IPS-15b (cell line): ENCODE measurements around the gene PLEKHS1.

Experiments used
- H3K27me3 ChIP-seq: one replicate; pipeline ENCODE4 v1.6.1; 2013; ENCODE audit warnings: low read length; ENCODE audit not compliant: control insufficient read depth, insufficient read depth
- H3K36me3 ChIP-seq: one replicate; pipeline ENCODE4 v1.6.1; 2013; ENCODE audit warnings: low read length; ENCODE audit not compliant: control insufficient read depth, insufficient read depth
- H3K4me1 ChIP-seq: one replicate; pipeline ENCODE4 v1.6.1; 2013; ENCODE audit warnings: mild to moderate bottlenecking, low read length; ENCODE audit not compliant: control insufficient read depth, insufficient read depth
- H3K4me3 ChIP-seq: one replicate; pipeline ENCODE4 v1.5.1; 2013; ENCODE audit warnings: low read depth, low read length
- H3K9ac ChIP-seq: one replicate; pipeline ENCODE4 v1.6.1; 2013; ENCODE audit warnings: low read depth, mild to moderate bottlenecking, low read length
- H3K9me3 ChIP-seq: one replicate; pipeline ENCODE4 v1.6.1; 2013; ENCODE audit warnings: mild to moderate bottlenecking, low read length; ENCODE audit not compliant: control insufficient read depth, insufficient read depth

Gene PLEKHS1

DNA sequence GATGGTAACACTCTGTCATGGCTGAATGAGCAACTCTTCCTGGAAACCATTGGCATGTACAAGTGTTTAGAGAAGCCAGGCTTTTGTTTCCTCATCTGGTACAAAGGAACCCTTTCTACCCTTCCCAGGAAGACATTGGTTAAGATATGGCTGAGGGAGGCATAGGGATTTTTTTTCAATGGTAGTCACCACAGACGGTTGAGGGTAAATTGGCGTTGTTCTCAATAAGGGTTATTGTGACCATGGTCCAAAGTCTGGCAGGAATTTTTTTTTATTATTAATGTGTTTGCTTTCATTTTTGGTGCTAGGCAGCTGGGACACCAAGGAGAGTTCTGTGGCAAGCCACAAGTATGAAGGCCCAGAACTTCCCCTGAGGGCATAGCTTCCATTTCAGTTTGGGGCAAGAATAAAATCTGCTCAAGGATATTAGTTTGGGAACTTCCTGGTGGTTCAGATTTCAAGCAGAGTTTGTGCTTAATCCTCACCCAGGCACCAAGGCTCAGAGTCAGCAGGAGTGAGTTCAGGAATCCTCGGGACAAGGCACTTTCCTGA lies at the start of gene PLEKHS1:
PLEKHS1 (plus strand) TSS at position 502 of the 552 bp plus-strand sequence. CDS start 3,596 bp downstream, outside the sequence.
- H3K27me3 ChIP-seq = no peaks in the 10 kb centered on the region
- H3K4me1 ChIP-seq = no peaks in the 10 kb centered on the region
- H3K9me3 ChIP-seq = no peaks in the 10 kb centered on the region
- no peak within 1 kb of the TSS for H3K4me3 ChIP-seq
- H3K9ac ChIP-seq = no peak within 1 kb of the TSS
- no peaks in the 10 kb centered on the region for H3K36me3 ChIP-seq

DNA sequence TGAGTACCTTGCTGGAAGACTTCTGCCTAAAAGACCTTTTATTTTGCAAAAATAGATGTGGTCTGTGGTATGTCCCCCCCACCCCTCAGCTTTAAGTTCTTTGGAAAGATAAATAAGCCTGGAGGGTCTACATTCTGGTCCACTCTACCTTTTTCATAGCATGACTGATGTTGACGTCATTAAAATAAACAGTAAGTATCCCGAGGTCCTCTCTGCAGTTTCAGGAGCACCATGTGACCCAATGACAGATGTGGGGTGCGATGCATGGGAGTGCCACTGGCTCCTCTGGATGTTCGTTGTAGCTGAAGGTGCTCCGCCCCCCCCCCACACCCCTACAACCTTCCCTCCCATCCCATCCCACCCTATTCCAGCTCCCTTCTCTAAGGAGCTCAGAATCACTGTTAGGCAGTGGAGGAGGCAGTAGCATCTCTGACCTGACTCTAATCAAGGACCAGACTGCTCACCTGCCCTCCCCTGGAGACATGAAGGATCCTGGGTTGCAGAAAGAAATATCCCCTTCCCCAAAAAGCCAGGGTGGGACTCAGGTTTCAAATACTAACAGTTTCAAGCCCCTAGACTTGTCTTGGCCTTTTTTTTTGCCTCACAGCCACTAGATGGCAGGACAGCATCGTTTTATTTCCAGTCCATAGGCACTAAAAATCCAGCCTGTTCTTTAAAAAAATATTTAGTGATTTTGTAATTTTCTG lies 46.7 kb upstream of the PLEKHS1 start:
- Histone ChIP-seq H3K9me3 (no peaks in the 10 kb centered on the region), H3K36me3 (no peaks in the 10 kb centered on the region), H3K4me1 (peaks cover 12% of the 10 kb centered on the region), H3K9ac (no peak overlapping the region), H3K27me3 (no peaks in the 10 kb centered on the region), H3K4me3 (no peak overlapping the region)

DNA sequence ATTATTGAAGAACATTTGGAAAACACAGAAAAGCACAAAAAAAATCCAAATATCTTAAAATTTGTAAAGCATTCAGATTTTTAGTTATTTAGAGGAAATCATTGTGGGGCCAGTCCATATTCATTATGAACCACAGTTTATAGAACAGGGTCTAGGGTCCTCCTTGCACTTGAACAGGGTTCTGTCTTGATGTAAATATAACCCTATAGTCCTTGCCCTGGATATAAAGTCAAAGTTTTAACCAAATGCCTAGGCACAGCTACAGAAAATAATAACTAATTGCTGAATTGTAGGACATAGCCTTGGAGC lies 46.2 kb upstream of the PLEKHS1 start:
- no peaks in the 10 kb centered on the region for H3K36me3 ChIP-seq
- no peak overlapping the region for H3K9ac ChIP-seq
- no peaks in the 10 kb centered on the region for H3K9me3 ChIP-seq
- no peaks in the 10 kb centered on the region for H3K27me3 ChIP-seq
- peaks cover 12% of the 10 kb centered on the region for H3K4me1 ChIP-seq
- no peak overlapping the region for H3K4me3 ChIP-seq

DNA sequence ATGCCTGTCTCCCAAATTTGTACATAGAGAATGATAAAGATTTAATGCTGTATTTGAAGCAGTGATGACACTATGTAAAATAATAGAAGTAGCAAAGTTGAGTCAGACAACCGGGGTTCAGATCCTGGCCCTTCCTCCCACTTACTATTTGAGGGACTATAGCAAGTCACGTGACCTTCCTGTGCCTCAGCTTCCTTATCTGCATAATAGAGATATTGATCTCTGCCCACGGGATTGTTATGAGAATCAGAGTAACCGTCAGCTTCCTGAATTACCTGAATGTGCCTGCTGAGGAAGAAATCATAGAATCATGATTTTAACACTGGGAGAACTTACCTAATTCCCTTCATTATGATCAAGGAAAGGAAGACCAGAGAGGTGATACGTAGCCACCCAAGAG lies 44.9 kb upstream of the PLEKHS1 start:
- no peaks in the 10 kb centered on the region for H3K36me3 ChIP-seq
- H3K9ac ChIP-seq = no peak overlapping the region
- no peak overlapping the region for H3K4me3 ChIP-seq
- H3K27me3 ChIP-seq = no peaks in the 10 kb centered on the region
- H3K4me1 ChIP-seq = peaks cover 15% of the 10 kb centered on the region
- H3K9me3 ChIP-seq = no peaks in the 10 kb centered on the region

DNA sequence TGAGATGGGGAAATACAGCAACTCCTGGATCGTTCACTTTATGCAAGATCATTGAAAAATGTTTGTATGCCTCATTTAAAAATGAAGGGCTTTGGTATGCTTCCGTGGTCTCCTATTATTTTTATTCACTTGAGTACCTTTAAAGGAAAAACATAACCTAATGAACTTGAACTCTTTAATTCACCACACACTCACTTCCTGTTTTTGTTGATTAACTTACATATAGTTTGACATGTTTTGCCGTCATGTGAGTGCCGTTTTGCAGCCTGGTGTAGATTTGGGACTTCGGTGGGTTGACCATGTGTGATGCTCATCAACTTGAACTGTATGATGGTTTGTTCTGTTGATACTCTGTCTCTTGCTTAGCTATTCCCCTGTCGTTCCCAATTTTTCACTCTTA lies 42.8 kb upstream of the PLEKHS1 start:
- Histone ChIP-seq H3K4me1 (peaks cover 18% of the 10 kb centered on the region), H3K4me3 (no peak overlapping the region), H3K9ac (no peak overlapping the region)

DNA sequence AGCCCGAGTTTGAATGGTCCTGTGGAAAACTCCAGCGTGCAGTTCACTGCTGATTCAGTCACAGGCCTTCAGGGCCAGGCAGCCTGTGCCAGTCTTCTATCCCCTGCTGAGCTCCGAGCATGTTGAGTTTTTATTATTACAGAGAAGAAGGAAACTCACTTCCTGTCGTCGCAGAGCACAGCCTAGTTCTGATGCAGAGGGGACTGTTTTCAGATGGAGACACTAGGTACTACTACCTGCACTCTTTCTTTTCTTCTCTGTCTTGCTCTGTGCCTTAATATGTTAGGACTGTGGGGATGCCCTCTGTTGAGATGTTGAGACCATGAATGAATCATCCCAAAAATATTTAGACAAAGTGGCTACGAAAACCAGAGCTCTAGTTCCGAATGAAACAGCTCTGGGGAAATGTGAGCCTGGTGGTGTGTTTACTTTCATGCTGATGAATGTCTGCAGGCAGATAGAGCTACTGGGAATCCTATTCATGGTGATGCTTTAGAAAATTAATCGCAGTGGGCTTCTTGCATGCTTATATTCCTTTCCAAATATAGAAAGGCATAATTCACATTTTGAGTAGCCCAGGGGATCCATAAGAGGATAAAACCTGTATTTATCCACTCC lies 42.2 kb upstream of the PLEKHS1 start:
- Histone ChIP-seq H3K9ac (no peak overlapping the region), H3K36me3 (no peaks in the 10 kb centered on the region), H3K27me3 (no peaks in the 10 kb centered on the region), H3K4me3 (no peak overlapping the region), H3K9me3 (no peaks in the 10 kb centered on the region), H3K4me1 (peaks cover 18% of the 10 kb centered on the region)

More for the DNA sequence above, 42.8 kb upstream of the PLEKHS1 start:
- no peaks in the 10 kb centered on the region for H3K27me3 ChIP-seq
- H3K9me3 ChIP-seq = no peaks in the 10 kb centered on the region
- H3K36me3 ChIP-seq = no peaks in the 10 kb centered on the region

DNA sequence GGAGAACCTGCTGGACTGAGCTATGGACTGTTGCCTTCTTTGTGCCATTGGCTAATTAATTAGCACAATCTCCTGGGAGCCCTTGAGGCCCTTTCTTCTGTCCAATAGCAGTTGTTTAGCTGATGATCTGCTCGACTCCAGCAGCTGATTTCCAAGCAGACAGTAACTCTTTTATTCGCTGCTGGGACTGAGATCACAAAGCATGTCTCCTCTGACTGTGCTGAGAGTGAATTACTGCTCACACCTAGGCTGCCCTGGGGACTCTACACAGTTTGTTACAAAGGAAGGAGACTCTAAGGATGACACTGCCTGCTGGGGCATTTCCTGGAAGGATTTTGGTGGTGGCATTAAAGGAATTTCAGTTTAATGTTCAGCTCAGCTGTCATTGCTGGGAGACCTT lies 40.3 kb upstream of the PLEKHS1 start:
- Histone ChIP-seq H3K4me1 (peaks cover 13% of the 10 kb centered on the region), H3K27me3 (no peaks in the 10 kb centered on the region), H3K9me3 (no peaks in the 10 kb centered on the region), H3K9ac (no peak overlapping the region), H3K4me3 (no peak overlapping the region), H3K36me3 (no peaks in the 10 kb centered on the region)

DNA sequence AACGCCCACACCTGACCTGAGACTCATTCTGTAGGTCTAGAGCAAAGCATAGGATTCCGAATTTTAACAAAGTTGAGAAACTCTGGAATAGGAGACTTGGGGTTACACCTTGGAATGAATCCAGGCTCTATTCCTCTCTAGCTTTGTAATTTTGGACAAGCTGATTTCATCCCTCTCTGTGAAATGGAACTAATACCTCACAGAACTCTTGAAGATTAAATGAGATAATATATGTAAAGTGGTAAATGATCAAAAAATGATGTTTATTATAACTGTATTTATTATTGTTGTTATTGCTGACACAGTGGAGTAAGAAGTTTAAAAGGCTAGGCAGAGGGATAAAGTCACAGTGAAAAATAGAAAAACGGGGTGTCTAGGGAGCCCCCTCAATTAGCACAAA lies 39.5 kb upstream of the PLEKHS1 start:
- no peak overlapping the region for H3K4me3 ChIP-seq
- no peaks in the 10 kb centered on the region for H3K36me3 ChIP-seq
- no peak overlapping the region for H3K9ac ChIP-seq
- H3K27me3 ChIP-seq = no peaks in the 10 kb centered on the region
- H3K4me1 ChIP-seq = peaks cover 12% of the 10 kb centered on the region
- H3K9me3 ChIP-seq = no peaks in the 10 kb centered on the region

DNA sequence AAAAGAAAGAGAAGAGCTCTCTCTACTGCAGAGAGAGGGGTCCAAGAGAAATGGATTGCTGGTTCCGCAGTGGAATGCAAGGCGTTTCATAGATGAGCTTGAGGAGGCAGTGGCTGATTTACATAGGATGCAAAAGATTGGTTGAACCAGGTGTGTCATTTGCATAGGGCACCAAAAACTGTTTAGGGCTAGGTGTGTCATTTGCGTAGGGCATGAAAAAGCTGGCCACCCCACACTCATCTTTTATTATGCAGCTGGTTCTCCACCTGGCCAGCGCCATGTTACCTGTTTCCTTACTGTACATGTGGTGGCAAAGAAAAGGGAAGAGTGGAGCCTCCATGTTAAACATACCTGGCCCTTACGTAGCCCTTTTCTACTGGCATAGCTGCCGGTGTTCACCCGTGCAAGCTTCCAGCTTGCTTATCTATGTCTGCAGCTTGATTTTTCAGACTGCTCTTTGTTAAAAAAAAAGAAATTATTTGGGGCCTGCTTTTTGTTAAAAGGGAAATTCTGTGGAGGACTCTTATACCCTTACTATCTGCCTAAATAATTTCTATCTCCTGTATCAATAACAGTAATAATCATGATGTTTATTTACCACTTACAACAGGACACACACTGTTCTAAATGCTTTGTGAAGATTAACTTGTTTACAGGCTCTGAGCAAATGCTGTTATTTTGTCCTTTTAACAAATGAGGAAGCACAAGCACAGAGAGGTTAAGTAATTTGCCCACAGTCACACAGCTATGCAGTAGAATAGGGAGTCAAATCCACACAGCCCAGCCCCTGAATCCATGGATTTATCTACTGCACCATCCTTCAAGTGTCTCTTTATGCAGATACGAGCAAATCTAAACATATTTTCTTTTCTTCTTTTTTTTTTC lies 38.5 kb upstream of the PLEKHS1 start:
- Histone ChIP-seq H3K4me3 (no peak overlapping the region), H3K9ac (no peak overlapping the region), H3K9me3 (no peaks in the 10 kb centered on the region), H3K36me3 (no peaks in the 10 kb centered on the region), H3K4me1 (peaks cover 12% of the 10 kb centered on the region), H3K27me3 (no peaks in the 10 kb centered on the region)

DNA sequence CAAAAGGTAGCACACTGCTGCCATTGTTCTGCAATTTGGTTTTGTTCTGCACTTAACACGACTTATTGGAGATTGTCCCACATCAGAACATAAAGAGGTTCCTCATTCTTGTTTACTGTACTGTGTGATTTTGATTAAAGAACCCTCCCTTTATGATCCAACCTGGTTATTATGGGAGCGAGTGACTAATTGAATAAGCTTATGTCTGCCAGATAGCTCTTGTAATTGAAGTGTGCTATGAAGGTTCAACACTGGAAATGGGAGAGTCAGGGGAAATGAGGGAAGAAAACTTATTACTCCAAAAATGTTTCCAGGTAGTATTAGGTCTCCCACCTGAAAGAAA lies 37.9 kb upstream of the PLEKHS1 start:
- H3K36me3 ChIP-seq = no peaks in the 10 kb centered on the region
- H3K4me3 ChIP-seq = no peak overlapping the region
- peaks cover 12% of the 10 kb centered on the region for H3K4me1 ChIP-seq
- H3K9me3 ChIP-seq = no peaks in the 10 kb centered on the region
- no peak overlapping the region for H3K9ac ChIP-seq
- no peaks in the 10 kb centered on the region for H3K27me3 ChIP-seq

DNA sequence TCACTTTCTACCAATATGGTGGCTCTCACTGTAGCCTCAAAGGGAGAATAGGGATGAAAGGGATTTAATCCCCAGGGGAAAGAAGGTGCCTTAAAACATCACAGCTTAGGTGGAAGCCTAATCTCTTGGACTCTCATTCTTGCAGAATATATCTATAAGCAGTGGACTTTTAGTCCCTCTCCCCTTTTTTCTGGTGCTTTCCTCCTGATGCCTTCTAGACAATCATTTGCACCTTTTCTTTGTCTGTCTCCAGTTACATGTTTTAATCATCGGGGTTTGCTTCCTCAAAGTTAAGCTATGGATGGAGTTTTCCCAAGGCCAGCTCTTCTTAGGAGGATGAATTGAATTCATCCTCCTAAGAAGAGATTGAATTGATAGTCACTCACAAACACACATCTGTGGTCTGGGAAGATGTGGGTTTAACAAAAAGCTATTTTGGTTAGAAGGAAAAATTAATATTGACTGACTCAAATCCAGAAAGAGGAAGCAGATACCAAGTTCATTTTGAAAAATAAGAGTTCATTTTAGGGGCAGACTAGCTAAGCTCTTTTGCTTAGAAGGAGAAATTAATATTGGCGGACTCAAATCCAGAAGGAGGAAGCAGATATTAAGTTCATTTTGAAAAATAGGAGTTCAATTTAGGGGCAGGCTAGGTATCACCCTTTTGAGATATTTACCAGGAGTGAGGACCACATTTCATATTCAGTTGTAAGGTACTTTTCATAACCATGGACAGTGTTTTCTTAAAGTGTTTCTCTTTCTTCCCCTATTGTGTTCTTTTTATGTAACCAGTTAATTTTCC lies 35.2 kb upstream of the PLEKHS1 start:
- Histone ChIP-seq H3K4me1 (peaks cover 5% of the 10 kb centered on the region), H3K27me3 (no peaks in the 10 kb centered on the region), H3K9me3 (no peaks in the 10 kb centered on the region), H3K9ac (no peak overlapping the region), H3K36me3 (no peaks in the 10 kb centered on the region), H3K4me3 (no peak overlapping the region)
